Stimulated activated naive CD8-positive, alpha-beta T cell treated with anti-CD3 and anti-CD28 coated beads, Interleukin-15, amount 100 ng/mL, for 72 hours (primary cell): ENCODE measurements around the gene AKAP12.

ENCODE experiments used
- ATAC-seq: fragments of 150-1000 bp; cut with Tn5 transposase; 2 replicates; pipeline ENCODE4 v1.10.0; 2021; ENCODE audit warnings: mild to moderate bottlenecking, moderate library complexity
- DNase-seq, 2 donors: peaks; one replicate each; pipeline ENCODE4 v3.0.0; 2021 to 2022
- H3K27ac Mint-ChIP-seq, 2 donors: one replicate each; pipeline ENCODE4 v1.8.0; 2022; ENCODE audit warnings: mild to moderate bottlenecking in 2 of 2, mixed read lengths in 2 of 2, moderate library complexity in 2 of 2
- H3K27me3 Mint-ChIP-seq: one replicate; pipeline ENCODE4 v1.8.0; 2022; ENCODE audit warnings: mixed read lengths
- H3K4me1 Mint-ChIP-seq: one replicate; pipeline ENCODE4 v1.8.0; 2022; ENCODE audit warnings: mild to moderate bottlenecking, mixed read lengths
- H3K4me3 Mint-ChIP-seq, 2 donors: one replicate each; pipeline ENCODE4 v1.8.0; 2022; ENCODE audit warnings: mild to moderate bottlenecking in 2 of 2, mixed read lengths in 2 of 2, moderate library complexity in 1 of 2
- H3K9me3 Mint-ChIP-seq, 2 donors: one replicate each; pipeline ENCODE4 v1.8.0; 2022; ENCODE audit warnings: mixed read lengths in 2 of 2

The AKAP12 gene

GRCh38 chr6:151239603-151240035 lies at the start of gene AKAP12:
TSS of gene AKAP12 (plus strand) at chr6:151239967. CDS start at chr6:151240563, 596 bp downstream.
- peak; percentile 36 for ATAC-seq
- Mint-ChIP-seq H3K27me3 (peaks cover 83% of the 10 kb centered on the region), H3K27ac (peak within 1 kb of the TSS in 1 of 2 donors; percentile 75), H3K9me3 (no peaks in the 10 kb centered on the region), H3K4me3 (peak within 1 kb of the TSS; percentile 86 to 94), H3K4me1 (peaks cover 20% of the 10 kb centered on the region)
- peak in 1 of 2 donors; percentile 10 for DNase-seq

DNA sequence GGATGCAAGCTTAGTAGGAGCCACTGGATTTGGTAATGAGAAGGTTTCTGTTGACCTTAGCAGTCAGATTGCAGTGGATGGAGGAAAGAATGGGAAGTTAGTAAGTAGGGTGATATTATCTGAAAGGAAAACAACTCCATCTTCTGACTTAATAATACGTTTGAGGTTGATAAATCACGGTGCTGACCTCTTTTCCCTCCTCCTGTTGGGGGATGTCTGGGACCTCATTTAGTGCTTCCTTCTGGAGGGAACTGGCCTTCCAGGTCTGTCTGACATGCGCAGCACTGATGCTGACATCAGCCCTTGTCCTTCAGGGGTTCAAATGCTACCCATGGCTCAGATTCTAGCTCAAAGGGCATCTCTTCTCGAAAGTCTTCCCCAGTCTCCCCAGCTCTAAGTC lies 48.2 kb upstream of the AKAP12 start:
- Mint-ChIP-seq H3K4me3 (no peak overlapping the region), H3K9me3 (no peaks in the 10 kb centered on the region), H3K27me3 (peaks cover 9% of the 10 kb centered on the region), H3K27ac (no peak overlapping the region), H3K4me1 (no peaks in the 10 kb centered on the region)
- ATAC-seq (no peak), DNase-seq (no peak)

GRCh38 chr6:151196555-151196954 lies 43.2 kb upstream of the AKAP12 start:
- Mint-ChIP-seq H3K27me3 (peaks cover 2% of the 10 kb centered on the region), H3K4me1 (no peaks in the 10 kb centered on the region), H3K4me3 (no peak overlapping the region), H3K9me3 (no peaks in the 10 kb centered on the region), H3K27ac (no peak overlapping the region)
- ATAC-seq (no peak), DNase-seq (no peak)

GRCh38 chr6:151197556-151197955 lies 42.2 kb upstream of the AKAP12 start:
- DNase-seq = no peak
- Mint-ChIP-seq H3K9me3 (no peaks in the 10 kb centered on the region), H3K27me3 (no peaks in the 10 kb centered on the region), H3K4me1 (no peaks in the 10 kb centered on the region), H3K4me3 (no peak overlapping the region), H3K27ac (no peak overlapping the region)
- ATAC-seq = no peak

GRCh38 chr6:151199991-151200390 lies 39.8 kb upstream of the AKAP12 start:
- ATAC-seq (no peak), DNase-seq (no peak)
- Mint-ChIP-seq H3K4me1 (no peaks in the 10 kb centered on the region), H3K4me3 (no peak overlapping the region), H3K27me3 (no peaks in the 10 kb centered on the region), H3K27ac (no peak overlapping the region), H3K9me3 (no peaks in the 10 kb centered on the region)

GRCh38 chr6:151205721-151206600 lies 33.8 kb upstream of the AKAP12 start:
- H3K27me3 Mint-ChIP-seq = peaks cover 32% of the 10 kb centered on the region
- peaks cover 0 to 6% of the 10 kb centered on the region in 2 donors for H3K9me3 Mint-ChIP-seq
- no peak for ATAC-seq
- no peak for DNase-seq
- no peak overlapping the region for H3K27ac Mint-ChIP-seq
- H3K4me3 Mint-ChIP-seq = no peak overlapping the region
- no peaks in the 10 kb centered on the region for H3K4me1 Mint-ChIP-seq

- no peak for ATAC-seq
- Mint-ChIP-seq H3K27me3 (peaks cover 39% of the 10 kb centered on the region), H3K27ac (no peak overlapping the region), H3K9me3 (peaks cover 4 to 12% of the 10 kb centered on the region in 2 donors), H3K4me1 (no peaks in the 10 kb centered on the region), H3K4me3 (no peak overlapping the region)
- DNase-seq = no peak
Measured at GRCh38 chr6:151207674-151208073, 32.1 kb upstream of the AKAP12 start.

GRCh38 chr6:151209071-151209831 lies 30.5 kb upstream of the AKAP12 start:
- H3K9me3 Mint-ChIP-seq = peaks cover 4 to 12% of the 10 kb centered on the region in 2 donors
- H3K4me1 Mint-ChIP-seq = no peaks in the 10 kb centered on the region

GRCh38 chr6:151211075-151211474 lies 28.7 kb upstream of the AKAP12 start:
- ATAC-seq (no peak), DNase-seq (no peak)
- Mint-ChIP-seq H3K27ac (no peak overlapping the region), H3K4me3 (no peak overlapping the region), H3K4me1 (no peaks in the 10 kb centered on the region), H3K27me3 (peaks cover 43% of the 10 kb centered on the region), H3K9me3 (peaks cover 4 to 12% of the 10 kb centered on the region in 2 donors)

More at GRCh38 chr6:151209071-151209831, 30.5 kb upstream of the AKAP12 start:
- Mint-ChIP-seq H3K27me3 (peaks cover 39% of the 10 kb centered on the region), H3K27ac (no peak overlapping the region), H3K4me3 (no peak overlapping the region)
- no peak for DNase-seq
- ATAC-seq = no peak

DNA sequence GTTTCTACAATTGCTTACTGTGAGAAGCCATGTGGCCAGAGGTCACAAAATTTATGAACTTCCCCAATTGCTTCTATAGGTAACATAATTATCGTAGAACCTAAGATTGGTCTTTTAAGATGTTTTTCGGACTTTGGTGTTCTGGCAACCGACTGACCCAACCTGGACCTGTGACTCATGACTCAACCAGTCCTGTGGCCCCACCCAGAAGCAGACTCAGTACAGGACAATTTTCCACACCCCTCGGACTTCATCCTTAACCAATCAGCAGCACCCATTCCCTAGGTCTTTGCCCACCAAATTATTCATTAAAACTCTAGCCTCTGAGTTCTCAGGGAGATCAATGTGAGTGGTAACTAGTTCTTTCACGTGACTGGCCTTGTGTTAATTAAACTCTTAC lies 26.4 kb upstream of the AKAP12 start:
- DNase-seq (no peak), ATAC-seq (no peak)
- peaks cover 4 to 7% of the 10 kb centered on the region in 2 donors for H3K9me3 Mint-ChIP-seq
- no peaks in the 10 kb centered on the region for H3K4me1 Mint-ChIP-seq
- H3K4me3 Mint-ChIP-seq = no peak overlapping the region
- peaks cover 36% of the 10 kb centered on the region for H3K27me3 Mint-ChIP-seq
- H3K27ac Mint-ChIP-seq = no peak overlapping the region

DNA sequence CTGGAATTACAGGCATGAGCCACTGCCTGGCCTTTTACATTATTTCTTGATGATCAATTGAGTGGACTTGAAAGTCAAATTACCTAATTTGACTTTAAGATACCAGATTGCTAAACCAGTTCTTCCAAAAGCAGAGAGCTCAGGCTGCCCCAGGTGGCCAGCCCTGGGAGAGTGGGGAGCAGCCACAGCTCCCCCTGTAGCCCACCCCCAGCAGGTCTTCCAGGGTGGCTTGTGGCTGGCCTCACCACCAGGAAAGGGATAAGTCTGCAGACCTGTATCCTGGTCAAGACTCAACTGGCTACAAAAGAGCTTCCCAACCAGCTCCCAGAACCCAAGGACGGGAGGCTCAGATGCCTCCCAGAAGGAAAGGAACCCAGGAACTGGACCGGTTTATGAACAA lies 23.8 kb upstream of the AKAP12 start:
- Mint-ChIP-seq H3K27me3 (peaks cover 18% of the 10 kb centered on the region), H3K9me3 (peaks cover 4 to 6% of the 10 kb centered on the region in 2 donors), H3K27ac (no peak overlapping the region), H3K4me3 (no peak overlapping the region), H3K4me1 (no peaks in the 10 kb centered on the region)
- DNase-seq (no peak), ATAC-seq (no peak)

- peaks cover 12% of the 10 kb centered on the region for H3K27me3 Mint-ChIP-seq
- no peak for DNase-seq
- no peak for ATAC-seq
- no peak overlapping the region for H3K27ac Mint-ChIP-seq
- no peaks in the 10 kb centered on the region for H3K9me3 Mint-ChIP-seq
- H3K4me3 Mint-ChIP-seq = no peak overlapping the region
- H3K4me1 Mint-ChIP-seq = no peaks in the 10 kb centered on the region
Measured at GRCh38 chr6:151216804-151217203, 23.0 kb upstream of the AKAP12 start.

- H3K27ac Mint-ChIP-seq = no peak overlapping the region
- ATAC-seq (no peak), DNase-seq (no peak)
- no peaks in the 10 kb centered on the region for H3K9me3 Mint-ChIP-seq
- peaks cover 12% of the 10 kb centered on the region for H3K27me3 Mint-ChIP-seq
- H3K4me3 Mint-ChIP-seq = no peak overlapping the region
- no peaks in the 10 kb centered on the region for H3K4me1 Mint-ChIP-seq
Measured at GRCh38 chr6:151219192-151219591, 20.6 kb upstream of the AKAP12 start.

GRCh38 chr6:151224076-151224475 lies 15.7 kb upstream of the AKAP12 start:
- ATAC-seq = no peak
- no peak for DNase-seq
- no peaks in the 10 kb centered on the region for H3K9me3 Mint-ChIP-seq
- H3K27me3 Mint-ChIP-seq = no peaks in the 10 kb centered on the region
- no peak overlapping the region for H3K4me3 Mint-ChIP-seq
- no peak overlapping the region for H3K27ac Mint-ChIP-seq
- peaks cover 7% of the 10 kb centered on the region for H3K4me1 Mint-ChIP-seq

GRCh38 chr6:151225919-151226318 lies 13.8 kb upstream of the AKAP12 start:
- DNase-seq = no peak
- H3K27ac Mint-ChIP-seq = no peak overlapping the region
- no peak overlapping the region for H3K4me3 Mint-ChIP-seq
- no peaks in the 10 kb centered on the region for H3K9me3 Mint-ChIP-seq
- peaks cover 14% of the 10 kb centered on the region for H3K27me3 Mint-ChIP-seq
- no peak for ATAC-seq
- peaks cover 15% of the 10 kb centered on the region for H3K4me1 Mint-ChIP-seq
